AG04450 (cell line): ENCODE results near the gene MITF. TPM values are rescaled to one million over a fixed set of nuclear protein-coding genes. Genes with fewer than 3 reads are reported as not detected.

Source experiments
- CTCF ChIA-PET: fragments of 300-600, 350-600 bp; formaldehyde crosslinking; extraction: SDS; loops from one replicate; lab custom pipeline; 2022; ENCODE audit warnings: antibody characterized with exemption, inconsistent platforms; lab: Charles Lee
- POLR2A ChIA-PET: fragments of 350-600 bp; formaldehyde crosslinking; extraction: SDS; loops from one replicate; lab custom pipeline; 2021; ENCODE audit warnings: antibody characterized with exemption, inconsistent platforms; lab: Yijun Ruan, JAX
- DNase-seq: peaks from one replicate; pipeline ENCODE4 v3.0.0-alpha.2; 2011; ENCODE audit warnings: low read depth, low spot score
- H3K27ac ChIP-seq: one replicate; pipeline ENCODE4 v1.5.1; 2012; ENCODE audit warnings: low read depth, low read length, control low read depth
- H3K27me3 ChIP-seq: one replicate; pipeline ENCODE4 v1.6.0; 2012; ENCODE audit warnings: low read length; ENCODE audit not compliant: control insufficient read depth, insufficient read depth
- H3K4me3 ChIP-seq: 2 replicates; pipeline ENCODE4 v1.5.1; 2011; ENCODE audit warnings: mild to moderate bottlenecking, low read depth, low read length, control low read depth
- H3K9me3 ChIP-seq: 2 replicates; pipeline ENCODE4 v1.5.1; 2012; ENCODE audit warnings: low read length; ENCODE audit not compliant: control insufficient read depth, insufficient read depth
- CTCF ChIP-seq: IDR thresholded peaks from 2 replicates; pipeline ENCODE4 v1.5.1; 2011; ENCODE audit warnings: low read depth, low read length, control low read depth, inconsistent platforms
- polyA plus RNA-seq: library from polyadenylated mRNA; depleted of rRNA; stranded (reverse); fragments of >200 nt; gene quantifications from 2 replicates; pipeline ENCODE4 v1.2.3, GENCODE V29; 2011

The MITF gene
- polyA plus RNA-seq, 1 experiment: 32.2 TPM

- Histone ChIP-seq H3K9me3 (no peaks in the 10 kb centered on the region), H3K4me3 (no peak overlapping the region), H3K27ac (no peak overlapping the region), H3K27me3 (no peaks in the 10 kb centered on the region)
- ChIA-PET CTCF (interaction anchor here (0.6 to 1.6 kb wide), 5 partner anchors 9 to 677 kb away, joined by 3 to 10 read pairs (median 3); no protein-coding TSS in a partner anchor), POLR2A (no interaction called here)
- no peak for DNase-seq
- TF ChIP-seq CTCF: no peak
Measured at GRCh38 chr3:69848113-69848512, 108.8 kb downstream of the MITF start.

- H3K9me3 ChIP-seq: no peaks in the 10 kb centered on the region
- no peak overlapping the region for H3K27ac ChIP-seq
- H3K27me3 ChIP-seq: no peaks in the 10 kb centered on the region
- POLR2A ChIA-PET: no interaction called here
- DNase-seq: no peak
- CTCF ChIA-PET: interaction anchor here (1.1 to 2.5 kb wide), 3 partner anchors 10 to 159 kb away, joined by 4 to 8 read pairs (median 5); no protein-coding TSS in a partner anchor
- H3K4me3 ChIP-seq: no peak overlapping the region
- no peak for TF ChIP-seq CTCF
Measured at GRCh38 chr3:69850849-69851248, 111.6 kb downstream of the MITF start.

GRCh38 chr3:69853027-69853426 is 113.8 kb downstream of the MITF start:
- Histone ChIP-seq H3K27ac (no peak overlapping the region), H3K4me3 (no peak overlapping the region), H3K9me3 (no peaks in the 10 kb centered on the region), H3K27me3 (no peaks in the 10 kb centered on the region)
- POLR2A ChIA-PET: no interaction called here
- TF ChIP-seq CTCF: no peak
- no peak for DNase-seq
- CTCF ChIA-PET: no interaction called here

GRCh38 chr3:69855436-69856162 is 116.3 kb downstream of the MITF start:
- TF ChIP-seq CTCF: peak; percentile 70
- POLR2A ChIA-PET: interaction anchor here (0.6 to 0.7 kb wide), 2 partner anchors 15 to 65 kb away, joined by 3 to 4 read pairs; no protein-coding TSS in a partner anchor
- DNase-seq: no peak

More at GRCh38 chr3:69855436-69856162, 116.3 kb downstream of the MITF start:
- no peak overlapping the region for H3K27ac ChIP-seq
- H3K9me3 ChIP-seq: 0 out of 2 replicates have a peak, but pooled peaks cover 3% of the 10 kb centered on the region
- CTCF ChIA-PET: interaction anchor here (0.6 to 2.6 kb wide), 36 partner anchors 10 to 1792 kb away, joined by 3 to 44 read pairs (median 4); partner anchors contain the start of gene MITF
- no peak overlapping the region for H3K4me3 ChIP-seq
- H3K27me3 ChIP-seq: no peaks in the 10 kb centered on the region
